ENCODE results near the gene ZSWIM6. TPM values are rescaled to one million over a fixed set of nuclear protein-coding genes. Genes with fewer than 3 reads are reported as not detected.

The ZSWIM6 gene
- polyA plus RNA-seq, 1 of the 3 experiments (the other 2 are of a cell fraction) = 7.4 TPM

- no peak for DNase-seq
- TF ChIP-seq FOSL2 (IDR thresholded peaks at IDR 0.05; ENCODE audit: borderline replicate concordance, low read depth) (no peak), TAF1 (IDR thresholded peaks at IDR 0.05; ENCODE audit: borderline replicate concordance, low read depth, low read length) (no peak), NFIC (IDR thresholded peaks at IDR 0.05; ENCODE audit: borderline replicate concordance) (no peak), EP300 (IDR thresholded peaks at IDR 0.05; ENCODE audit: borderline replicate concordance in 1 of 2, low read depth in 1 of 2, low read length in 1 of 2) (no peak), GATA2 (CRISPR knock-in tag; IDR thresholded peaks at IDR 0.05) (no peak), FOXM1 (IDR thresholded peaks at IDR 0.05; ENCODE audit: low read depth) (no peak), RFX5 (IDR thresholded peaks at IDR 0.05; ENCODE audit: low read length) (no peak), RCOR1 (IDR thresholded peaks at IDR 0.05; ENCODE audit: low read length) (no peak), NRF1 (IDR thresholded peaks at IDR 0.05; ENCODE audit: low read depth, low read length) (no peak), SMC3 (IDR thresholded peaks at IDR 0.05; ENCODE audit: low read depth, low read length) (no peak)
- TF ChIP-seq, protein P1, sequence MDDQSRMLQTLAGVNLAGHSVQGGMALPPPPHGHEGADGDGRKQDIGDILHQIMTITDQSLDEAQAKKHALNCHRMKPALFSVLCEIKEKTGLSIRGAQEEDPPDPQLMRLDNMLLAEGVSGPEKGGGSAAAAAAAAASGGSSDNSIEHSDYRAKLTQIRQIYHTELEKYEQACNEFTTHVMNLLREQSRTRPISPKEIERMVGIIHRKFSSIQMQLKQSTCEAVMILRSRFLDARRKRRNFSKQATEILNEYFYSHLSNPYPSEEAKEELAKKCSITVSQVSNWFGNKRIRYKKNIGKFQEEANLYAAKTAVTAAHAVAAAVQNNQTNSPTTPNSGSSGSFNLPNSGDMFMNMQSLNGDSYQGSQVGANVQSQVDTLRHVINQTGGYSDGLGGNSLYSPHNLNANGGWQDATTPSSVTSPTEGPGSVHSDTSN (IDR thresholded peaks at IDR 0.05) = no peak
- TF ChIP-seq, protein P2, sequence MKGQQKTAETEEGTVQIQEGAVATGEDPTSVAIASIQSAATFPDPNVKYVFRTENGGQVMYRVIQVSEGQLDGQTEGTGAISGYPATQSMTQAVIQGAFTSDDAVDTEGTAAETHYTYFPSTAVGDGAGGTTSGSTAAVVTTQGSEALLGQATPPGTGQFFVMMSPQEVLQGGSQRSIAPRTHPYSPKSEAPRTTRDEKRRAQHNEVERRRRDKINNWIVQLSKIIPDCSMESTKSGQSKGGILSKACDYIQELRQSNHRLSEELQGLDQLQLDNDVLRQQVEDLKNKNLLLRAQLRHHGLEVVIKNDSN (IDR thresholded peaks at IDR 0.05; ENCODE audit: borderline replicate concordance, low read depth) = no peak
- Histone ChIP-seq H3K27me3 (ENCODE audit: insufficient read depth) (no peaks in the 10 kb centered on the region), H3F3A (replicated peaks; ENCODE audit: insufficient read depth) (peaks cover 24% of the 10 kb centered on the region), H3K4me1 (ENCODE audit: control insufficient read depth in 1 of 2, insufficient read depth in 2 of 2, low read depth in 1 of 2, low read length in 1 of 2) (peaks cover 7 to 21% of the 10 kb centered on the region in 2 experiments; a peak in 3 of 4 replicates), H3K9ac (no peak overlapping the region), H4K20me1 (ENCODE audit: insufficient read depth) (peaks cover 55% of the 10 kb centered on the region), H3K79me2 (ENCODE audit: insufficient read depth) (peaks cover 81% of the 10 kb centered on the region), H3K9me2 (no peaks in the 10 kb centered on the region), H3K4me3 (ENCODE audit: low read depth in 2 of 2, low read length in 1 of 2) (no peak overlapping the region), H3K36me3 (replicated peaks in 1 of 2; ENCODE audit: control insufficient read depth in 1 of 2, insufficient read depth in 2 of 2, low read length in 1 of 2) (no peaks in the 10 kb centered on the region), H3K4me2 (no peak overlapping the region), H3K27ac (ENCODE audit: low read depth in 2 of 2, low read length in 1 of 2) (peak overlapping the region in 1 of 2 experiments; percentile 95; a peak in 1 of 4 replicates), H2AFZ (ENCODE audit: low read depth) (no peak overlapping the region), H3K9me3 (no peaks in the 10 kb centered on the region)
- CTCF ChIA-PET = no interaction called here
- 84% methylated on average over 5 of the region's 5 CpGs for WGBS (ENCODE audit: low lambda C conversion rate)
- POLR2A ChIA-PET = no interaction called here
Observed at GRCh38 chr5:61410811-61411210, 78.8 kb downstream of the ZSWIM6 start.

- ChIA-PET CTCF (no interaction called here), POLR2A (no interaction called here)
- Histone ChIP-seq H3K27me3 (ENCODE audit: insufficient read depth) (no peaks in the 10 kb centered on the region), H2AFZ (ENCODE audit: low read depth) (no peak overlapping the region), H3K36me3 (replicated peaks in 1 of 2; ENCODE audit: control insufficient read depth in 1 of 2, insufficient read depth in 2 of 2, low read length in 1 of 2) (no peaks in the 10 kb centered on the region), H3K27ac (ENCODE audit: low read depth in 2 of 2, low read length in 1 of 2) (no peak overlapping the region), H4K20me1 (ENCODE audit: insufficient read depth) (peaks cover 65% of the 10 kb centered on the region), H3K9me3 (no peaks in the 10 kb centered on the region), H3K9ac (no peak overlapping the region), H3K79me2 (ENCODE audit: insufficient read depth) (peaks cover 86% of the 10 kb centered on the region), H3K4me2 (no peak overlapping the region), H3K4me1 (ENCODE audit: control insufficient read depth in 1 of 2, insufficient read depth in 2 of 2, low read depth in 1 of 2, low read length in 1 of 2) (peaks cover 13 to 30% of the 10 kb centered on the region in 2 experiments; a peak in 3 of 4 replicates), H3K4me3 (ENCODE audit: low read depth in 2 of 2, low read length in 1 of 2) (no peak overlapping the region), H3F3A (replicated peaks; ENCODE audit: insufficient read depth) (peaks cover 22% of the 10 kb centered on the region), H3K9me2 (no peaks in the 10 kb centered on the region)
- DNase-seq = no peak
- 98% methylated on average over 2 of the region's 2 CpGs for WGBS (ENCODE audit: low lambda C conversion rate)
- TF ChIP-seq, protein P3, sequence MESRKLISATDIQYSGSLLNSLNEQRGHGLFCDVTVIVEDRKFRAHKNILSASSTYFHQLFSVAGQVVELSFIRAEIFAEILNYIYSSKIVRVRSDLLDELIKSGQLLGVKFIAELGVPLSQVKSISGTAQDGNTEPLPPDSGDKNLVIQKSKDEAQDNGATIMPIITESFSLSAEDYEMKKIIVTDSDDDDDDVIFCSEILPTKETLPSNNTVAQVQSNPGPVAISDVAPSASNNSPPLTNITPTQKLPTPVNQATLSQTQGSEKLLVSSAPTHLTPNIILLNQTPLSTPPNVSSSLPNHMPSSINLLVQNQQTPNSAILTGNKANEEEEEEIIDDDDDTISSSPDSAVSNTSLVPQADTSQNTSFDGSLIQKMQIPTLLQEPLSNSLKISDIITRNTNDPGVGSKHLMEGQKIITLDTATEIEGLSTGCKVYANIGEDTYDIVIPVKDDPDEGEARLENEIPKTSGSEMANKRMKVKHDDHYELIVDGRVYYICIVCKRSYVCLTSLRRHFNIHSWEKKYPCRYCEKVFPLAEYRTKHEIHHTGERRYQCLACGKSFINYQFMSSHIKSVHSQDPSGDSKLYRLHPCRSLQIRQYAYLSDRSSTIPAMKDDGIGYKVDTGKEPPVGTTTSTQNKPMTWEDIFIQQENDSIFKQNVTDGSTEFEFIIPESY (IDR thresholded peaks at IDR 0.05; ENCODE audit: borderline replicate concordance, low read depth) = no peak
- TF ChIP-seq SMC3 (IDR thresholded peaks at IDR 0.05; ENCODE audit: low read depth, low read length) (no peak), JUND (IDR thresholded peaks at IDR 0.05) (no peak), RAD21 (IDR thresholded peaks at IDR 0.05; ENCODE audit: low read length) (no peak), REST (IDR thresholded peaks at IDR 0.05; ENCODE audit: low read depth, low read length) (no peak), YY1 (IDR thresholded peaks at IDR 0.05; ENCODE audit: low read depth) (no peak), ELF1 (IDR thresholded peaks at IDR 0.05) (no peak), POLR2AphosphoS5 (IDR thresholded peaks at IDR 0.05; ENCODE audit: low read depth, low read length) (no peak), FOSL2 (IDR thresholded peaks at IDR 0.05; ENCODE audit: borderline replicate concordance, low read depth) (no peak), GABPA (IDR thresholded peaks at IDR 0.05; ENCODE audit: low read depth) (no peak)
- TF ChIP-seq, protein P4, sequence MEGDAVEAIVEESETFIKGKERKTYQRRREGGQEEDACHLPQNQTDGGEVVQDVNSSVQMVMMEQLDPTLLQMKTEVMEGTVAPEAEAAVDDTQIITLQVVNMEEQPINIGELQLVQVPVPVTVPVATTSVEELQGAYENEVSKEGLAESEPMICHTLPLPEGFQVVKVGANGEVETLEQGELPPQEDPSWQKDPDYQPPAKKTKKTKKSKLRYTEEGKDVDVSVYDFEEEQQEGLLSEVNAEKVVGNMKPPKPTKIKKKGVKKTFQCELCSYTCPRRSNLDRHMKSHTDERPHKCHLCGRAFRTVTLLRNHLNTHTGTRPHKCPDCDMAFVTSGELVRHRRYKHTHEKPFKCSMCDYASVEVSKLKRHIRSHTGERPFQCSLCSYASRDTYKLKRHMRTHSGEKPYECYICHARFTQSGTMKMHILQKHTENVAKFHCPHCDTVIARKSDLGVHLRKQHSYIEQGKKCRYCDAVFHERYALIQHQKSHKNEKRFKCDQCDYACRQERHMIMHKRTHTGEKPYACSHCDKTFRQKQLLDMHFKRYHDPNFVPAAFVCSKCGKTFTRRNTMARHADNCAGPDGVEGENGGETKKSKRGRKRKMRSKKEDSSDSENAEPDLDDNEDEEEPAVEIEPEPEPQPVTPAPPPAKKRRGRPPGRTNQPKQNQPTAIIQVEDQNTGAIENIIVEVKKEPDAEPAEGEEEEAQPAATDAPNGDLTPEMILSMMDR (IDR thresholded peaks at IDR 0.05) = no peak
Observed at GRCh38 chr5:61412361-61412760, 80.3 kb downstream of the ZSWIM6 start.

All from SK-N-SH (cell line).